SIG-M5 treated with dmso at 0.1 percent for 504 hours (cell line): ENCODE results near the gene MANF.

Experiments used
- DNase-seq: peaks from one replicate; lab custom pipeline; 2025; ENCODE audit not compliant: unreplicated experiment; lab: John Stamatoyannopoulos, UW

The MANF gene

GRCh38 chr3:51429138-51429537 lies 44.0 kb downstream of the MANF start:
- no peak for DNase-seq

GRCh38 chr3:51434110-51434509 lies 49.0 kb downstream of the MANF start:
- no peak for DNase-seq

GRCh38 chr3:51434746-51435327 lies 49.7 kb downstream of the MANF start:
- DNase-seq, result peak; percentile 62

- no peak for DNase-seq
These were observed 52.0 kb downstream of the MANF start for GRCh38 chr3:51436998-51437639.
